GM18499 (cell line): Measurements from ENCODE around the gene MTHFS.
"Not testable (repeated sequence)": the region's sequence is repeated elsewhere in the genome, so short reads cannot be mapped to it uniquely, and the experiment has no call there.

Experiments
- ATAC-seq: cut with Tn5 transposase; IDR thresholded peaks from one replicate; pipeline ENCODE4 v1.9.1; 2021; ENCODE audit warnings: moderate number of reproducible peaks; ENCODE audit not compliant: insufficient read depth, unreplicated experiment

Gene MTHFS

GRCh38 chr15:79896634-79897379 is at the start of gene MTHFS:
MTHFS (minus strand) TSS chr15:79897014; CDS start chr15:79896988, 26 bp downstream.
- ATAC-seq: no peak

DNA sequence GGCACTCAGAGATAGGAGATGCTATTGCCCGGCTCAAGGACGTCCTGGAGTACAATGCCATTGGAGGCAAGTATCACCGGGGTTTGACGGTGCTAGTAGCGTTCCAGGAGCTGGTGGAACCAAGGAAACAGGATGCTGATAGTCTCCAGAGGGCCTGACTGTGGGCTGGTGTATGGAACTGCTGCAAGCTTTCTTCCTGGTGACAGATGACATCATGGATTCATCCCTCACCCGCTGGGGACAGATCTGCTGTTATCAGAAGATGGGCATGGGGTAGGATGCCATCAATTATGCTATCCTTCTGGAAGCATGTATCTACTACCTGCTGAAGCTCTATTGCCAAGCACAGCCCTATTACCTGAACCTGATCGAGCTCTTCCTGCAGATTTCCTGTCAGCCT is 47.8 kb upstream of the MTHFS start:
- no peak for ATAC-seq

GRCh38 chr15:79943820-79944219 is 47.0 kb upstream of the MTHFS start:
- peak; percentile 75 for ATAC-seq

DNA sequence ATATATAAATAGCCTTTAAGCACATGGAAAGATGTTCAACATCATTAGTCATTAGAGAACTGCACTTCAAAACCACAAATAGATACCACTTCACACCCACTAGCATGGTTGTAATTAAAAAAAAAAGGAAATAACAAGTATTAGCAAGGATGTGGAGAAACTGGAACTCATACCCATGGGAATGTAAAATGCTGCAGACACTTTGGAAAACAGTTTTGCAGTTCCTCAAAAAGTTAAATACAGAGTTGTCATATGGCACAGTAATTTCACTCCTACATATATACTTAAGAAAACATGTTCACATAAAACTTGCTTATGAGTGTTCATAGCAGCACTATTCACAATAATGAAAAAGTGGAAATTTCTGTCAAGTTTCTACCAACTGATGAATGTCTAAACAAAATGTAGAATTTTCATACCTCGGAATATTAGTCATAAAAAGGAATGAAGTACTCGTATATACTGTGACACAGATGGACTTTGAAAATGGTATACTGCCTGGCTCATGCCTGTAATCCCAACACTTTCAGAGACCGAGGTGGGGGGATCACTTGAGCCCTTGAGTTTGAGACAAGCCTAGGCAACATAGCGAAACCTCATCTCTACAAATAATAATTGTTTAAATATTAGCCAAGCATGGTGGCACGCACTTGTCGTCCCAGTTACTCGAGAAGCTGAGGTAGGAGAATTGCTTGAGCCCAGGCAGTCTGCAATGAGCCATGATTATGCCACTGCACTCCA is 46.1 kb upstream of the MTHFS start:
- ATAC-seq: no peak

DNA sequence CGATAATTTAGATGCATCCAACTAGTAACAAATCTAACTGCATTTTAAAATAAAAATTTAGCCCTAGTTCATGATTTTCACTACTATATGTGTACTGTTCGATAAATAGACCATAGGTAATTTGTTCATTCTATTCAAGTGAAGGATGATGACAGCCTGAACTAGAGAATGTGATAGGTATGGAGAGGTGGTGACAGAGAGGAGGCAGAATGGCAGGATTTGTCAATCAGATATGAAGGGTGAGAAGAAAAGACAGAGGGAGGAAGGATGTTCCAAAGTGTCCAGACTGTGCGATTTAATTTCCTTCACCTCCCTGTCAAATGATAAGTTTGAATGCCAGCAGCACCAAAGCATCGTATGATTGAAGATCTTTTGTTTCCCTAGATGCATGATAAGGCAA is 42.6 kb upstream of the MTHFS start:
- no peak for ATAC-seq

GRCh38 chr15:79938143-79938542 is 41.3 kb upstream of the MTHFS start:
- ATAC-seq: no peak

DNA sequence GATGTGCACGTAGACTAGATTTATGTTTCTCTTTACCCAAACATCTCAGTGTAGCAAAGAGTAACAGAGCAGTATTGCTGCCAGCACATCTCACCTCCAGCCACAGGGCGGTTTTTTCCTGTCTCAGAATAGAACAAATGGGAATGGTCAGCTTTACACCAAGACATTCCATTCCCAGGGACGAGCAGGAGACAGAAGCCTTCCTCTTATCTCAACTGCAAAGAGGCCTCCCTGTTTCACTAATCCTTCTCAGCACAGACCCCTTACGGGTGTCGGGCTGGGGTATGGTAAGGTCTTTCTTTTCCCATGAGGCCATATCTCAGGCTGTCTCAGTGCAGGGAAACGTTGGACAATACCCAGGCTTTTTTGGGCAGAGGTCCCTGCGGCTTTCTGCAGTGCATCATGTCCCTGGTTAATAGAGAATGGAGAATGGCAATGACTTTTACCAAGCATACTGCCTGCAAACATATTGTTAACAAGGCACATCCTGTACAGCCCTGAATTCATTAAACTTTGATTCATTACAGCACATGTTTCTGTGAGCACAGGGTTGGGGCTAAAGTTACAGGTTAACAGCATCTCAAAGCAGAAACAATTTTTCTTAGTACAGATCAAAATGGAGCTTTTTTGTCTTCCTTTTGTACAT is 38.9 kb upstream of the MTHFS start:
- ATAC-seq: not testable (repeated sequence)

- no peak for ATAC-seq
Measured at GRCh38 chr15:79933231-79933630, 36.4 kb upstream of the MTHFS start.

GRCh38 chr15:79932447-79932846 is 35.6 kb upstream of the MTHFS start:
- no peak for ATAC-seq

- no peak for ATAC-seq
Measured at GRCh38 chr15:79930516-79930915, 33.7 kb upstream of the MTHFS start.

DNA sequence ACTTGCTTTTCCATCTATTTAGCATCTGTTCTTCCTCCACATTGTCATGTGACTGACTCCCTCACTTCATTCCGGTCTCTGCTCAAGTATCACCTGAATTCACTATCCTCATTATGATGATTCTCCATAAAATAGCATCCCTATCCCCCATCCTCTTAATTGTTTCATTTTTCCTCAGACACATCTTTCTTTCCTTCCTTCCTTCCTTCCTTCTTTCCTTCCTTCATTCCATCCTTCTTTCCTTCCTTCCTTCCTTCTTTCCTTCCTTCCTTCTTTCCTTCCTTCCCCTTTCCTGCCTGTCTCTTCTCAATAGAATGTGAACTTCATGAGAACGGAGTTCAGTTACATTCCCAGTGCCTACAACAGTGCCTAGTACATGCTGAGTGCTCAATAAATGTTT is 32.6 kb upstream of the MTHFS start:
- ATAC-seq: no peak

GRCh38 chr15:79926116-79926515 is 29.3 kb upstream of the MTHFS start:
- not testable (repeated sequence) for ATAC-seq

- no peak for ATAC-seq
Measured at GRCh38 chr15:79924379-79924778, 27.6 kb upstream of the MTHFS start.

DNA sequence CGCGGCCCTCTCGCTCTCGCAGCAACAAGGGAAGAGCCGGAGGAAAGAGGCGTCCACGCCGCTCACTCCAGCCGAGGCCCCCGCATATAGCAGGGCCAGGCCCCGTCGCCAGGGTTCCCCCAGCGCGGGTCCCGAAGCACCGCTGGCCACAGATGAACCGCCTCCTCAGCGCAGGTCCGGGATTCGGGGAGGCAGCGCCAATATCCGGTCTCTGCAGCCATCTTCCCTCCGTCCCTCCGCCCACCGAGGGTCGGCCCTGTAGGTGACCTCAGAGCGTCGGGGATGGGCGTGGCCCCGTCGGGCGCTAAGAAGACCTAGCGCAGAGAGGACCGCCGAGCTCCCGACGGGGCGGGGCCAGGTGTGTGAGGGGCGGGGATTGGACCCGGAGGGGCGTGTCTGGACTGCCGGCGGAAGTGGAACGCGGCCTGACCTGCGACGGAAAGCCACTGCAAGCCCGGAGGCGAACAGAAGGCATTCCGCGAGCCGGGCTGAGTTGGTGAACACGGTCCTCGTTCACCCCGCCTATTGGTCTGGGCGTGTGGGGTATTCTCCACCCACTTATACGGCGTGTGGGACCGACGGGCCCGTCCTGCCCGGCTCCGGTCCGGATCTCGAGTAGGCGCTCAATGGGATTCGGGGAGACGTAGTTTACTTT is 26.8 kb upstream of the MTHFS start:
- ATAC-seq: peak; percentile 78

GRCh38 chr15:79923079-79923514 is 26.3 kb upstream of the MTHFS start:
- peak; percentile 23 for ATAC-seq

DNA sequence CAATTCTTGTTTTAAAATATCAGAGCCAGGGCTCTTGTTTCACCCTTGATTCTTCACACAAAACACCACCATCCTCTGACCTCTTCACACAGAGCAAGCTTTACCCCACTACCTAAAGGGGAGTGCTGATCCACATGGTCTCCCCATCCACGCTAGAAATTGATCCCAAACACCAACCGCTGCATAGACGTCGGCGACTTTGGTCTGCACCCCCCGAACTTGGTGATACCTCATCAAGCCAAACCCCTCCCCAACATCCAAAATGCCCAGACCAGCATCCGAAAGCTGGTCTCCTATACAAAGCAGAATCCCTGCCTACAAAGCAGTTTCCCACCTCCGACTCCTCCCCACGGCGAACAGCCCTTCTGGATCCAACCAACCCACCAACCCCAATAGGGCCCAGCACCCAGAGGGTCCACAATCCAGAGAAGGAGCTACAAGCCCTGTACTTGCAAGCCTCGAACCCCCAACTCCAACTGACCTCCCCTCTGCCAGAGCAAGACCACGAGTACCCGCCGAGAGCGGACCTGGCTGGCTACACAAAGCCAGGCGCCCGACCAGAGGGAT is 25.8 kb upstream of the MTHFS start:
- no peak for ATAC-seq

- ATAC-seq: no peak
Measured at GRCh38 chr15:79919749-79920511, 23.1 kb upstream of the MTHFS start.

DNA sequence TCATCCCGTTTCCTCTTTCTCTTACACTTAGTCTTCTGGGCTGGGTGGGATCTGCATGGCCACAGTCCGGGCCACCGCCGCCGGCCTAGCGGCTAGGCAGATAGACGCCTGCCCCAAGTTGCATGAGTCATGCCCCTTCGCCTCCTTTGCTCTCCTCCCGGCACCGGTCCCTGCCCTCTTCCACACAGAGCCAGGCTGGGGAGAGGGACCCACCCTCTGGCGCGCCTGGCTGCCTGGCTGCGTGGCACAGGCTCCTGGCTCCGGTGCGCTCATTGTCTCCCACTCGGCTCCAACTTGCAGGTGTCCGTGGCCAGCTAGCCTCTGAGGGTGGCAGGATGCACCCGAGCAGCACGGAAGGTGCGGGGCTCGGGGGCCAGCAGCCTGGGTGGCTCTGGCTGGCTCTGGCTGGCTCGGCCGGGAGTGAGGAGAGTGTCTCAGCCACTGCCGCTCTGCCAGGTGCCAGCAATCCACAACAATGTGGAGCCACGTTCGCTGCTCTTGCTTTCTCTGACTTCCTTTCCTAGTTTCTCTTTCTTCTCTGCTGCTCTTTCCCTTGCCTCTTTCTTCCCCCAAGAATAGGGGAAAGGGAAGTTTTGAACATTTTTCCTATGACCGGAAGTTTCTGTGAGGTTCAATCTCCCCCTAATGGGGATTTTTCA is 22.4 kb upstream of the MTHFS start:
- ATAC-seq: no peak

- ATAC-seq: no peak
Measured at GRCh38 chr15:79918278-79918677, 21.5 kb upstream of the MTHFS start.
